ENCODE measurements around the gene GLT8D1.
A peak's percentile ranks its signal among the peaks of the same experiment; 100 is the strongest.

Gene GLT8D1

DNA sequence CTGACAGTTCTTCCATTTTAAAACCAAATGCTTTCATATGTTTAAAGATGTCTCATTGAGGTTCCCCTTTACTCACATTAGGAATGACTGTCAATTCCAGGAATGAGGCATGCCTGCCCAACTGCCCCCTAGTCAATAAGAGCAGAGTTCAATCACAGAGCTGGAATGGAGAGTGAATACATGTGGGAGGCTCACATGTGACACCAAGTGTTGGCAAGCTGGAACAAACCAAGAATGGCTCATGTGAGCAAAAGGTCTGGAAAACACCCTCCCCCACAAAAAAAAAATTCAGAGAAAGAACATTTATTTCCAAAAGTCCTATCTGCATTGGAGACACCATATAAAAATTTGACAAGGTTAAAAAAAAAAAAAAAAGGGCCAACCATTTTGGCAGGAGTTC, 23.6 kb downstream of the GLT8D1 start:
- peaks cover 2% of the 10 kb centered on the region; the same call in 1 of the 2 replicates for H3K4me1 ChIP-seq (ENCODE audit: control insufficient read depth, insufficient read depth, low read length)
- H3K4me3 ChIP-seq (ENCODE audit: low read depth, low read length): no peak overlapping the region
- H3K27ac ChIP-seq (ENCODE audit: extremely low read depth, low read depth, low read length): no peak overlapping the region
- CTCF ChIA-PET: interaction anchor here (0.7 kb wide), 1 partner anchor 12 kb away, joined by 3 read pairs; no protein-coding TSS in a partner anchor
- peaks cover 9 to 57% of the 10 kb centered on the region in 2 experiments for H3K36me3 ChIP-seq (ENCODE audit: control insufficient read depth in 2 of 2, insufficient read depth in 1 of 2, low read length in 2 of 2)
- POLR2A ChIA-PET: no interaction called here
- no peaks in the 10 kb centered on the region for H3K9me3 ChIP-seq (ENCODE audit: control insufficient read depth, insufficient read depth, low read depth, low read length)
- TF ChIP-seq ZNF654 (tag by site-specific recombination; IDR thresholded peaks at IDR 0.05; ENCODE audit: low read depth): peak; percentile 31; the same call in 1 of the 2 replicates
- TF ChIP-seq ZNF121 (tag by site-specific recombination; IDR thresholded peaks at IDR 0.05): no peak
- no peak for TF ChIP-seq ZNF658 (tag by site-specific recombination; IDR thresholded peaks at IDR 0.05)
- TF ChIP-seq, protein P1, sequence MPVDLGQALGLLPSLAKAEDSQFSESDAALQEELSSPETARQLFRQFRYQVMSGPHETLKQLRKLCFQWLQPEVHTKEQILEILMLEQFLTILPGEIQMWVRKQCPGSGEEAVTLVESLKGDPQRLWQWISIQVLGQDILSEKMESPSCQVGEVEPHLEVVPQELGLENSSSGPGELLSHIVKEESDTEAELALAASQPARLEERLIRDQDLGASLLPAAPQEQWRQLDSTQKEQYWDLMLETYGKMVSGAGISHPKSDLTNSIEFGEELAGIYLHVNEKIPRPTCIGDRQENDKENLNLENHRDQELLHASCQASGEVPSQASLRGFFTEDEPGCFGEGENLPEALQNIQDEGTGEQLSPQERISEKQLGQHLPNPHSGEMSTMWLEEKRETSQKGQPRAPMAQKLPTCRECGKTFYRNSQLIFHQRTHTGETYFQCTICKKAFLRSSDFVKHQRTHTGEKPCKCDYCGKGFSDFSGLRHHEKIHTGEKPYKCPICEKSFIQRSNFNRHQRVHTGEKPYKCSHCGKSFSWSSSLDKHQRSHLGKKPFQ (tag by site-specific recombination; IDR thresholded peaks at IDR 0.05): no peak
- TF ChIP-seq ZNF530 (tag by site-specific recombination; IDR thresholded peaks at IDR 0.05; ENCODE audit: low read depth): no peak
- no peak for TF ChIP-seq ZNF248 (tag by site-specific recombination; IDR thresholded peaks at IDR 0.05)
- no peak for TF ChIP-seq ZNF670 (tag by site-specific recombination; IDR thresholded peaks at IDR 0.05; ENCODE audit: low read depth)
- TF ChIP-seq, protein P2, sequence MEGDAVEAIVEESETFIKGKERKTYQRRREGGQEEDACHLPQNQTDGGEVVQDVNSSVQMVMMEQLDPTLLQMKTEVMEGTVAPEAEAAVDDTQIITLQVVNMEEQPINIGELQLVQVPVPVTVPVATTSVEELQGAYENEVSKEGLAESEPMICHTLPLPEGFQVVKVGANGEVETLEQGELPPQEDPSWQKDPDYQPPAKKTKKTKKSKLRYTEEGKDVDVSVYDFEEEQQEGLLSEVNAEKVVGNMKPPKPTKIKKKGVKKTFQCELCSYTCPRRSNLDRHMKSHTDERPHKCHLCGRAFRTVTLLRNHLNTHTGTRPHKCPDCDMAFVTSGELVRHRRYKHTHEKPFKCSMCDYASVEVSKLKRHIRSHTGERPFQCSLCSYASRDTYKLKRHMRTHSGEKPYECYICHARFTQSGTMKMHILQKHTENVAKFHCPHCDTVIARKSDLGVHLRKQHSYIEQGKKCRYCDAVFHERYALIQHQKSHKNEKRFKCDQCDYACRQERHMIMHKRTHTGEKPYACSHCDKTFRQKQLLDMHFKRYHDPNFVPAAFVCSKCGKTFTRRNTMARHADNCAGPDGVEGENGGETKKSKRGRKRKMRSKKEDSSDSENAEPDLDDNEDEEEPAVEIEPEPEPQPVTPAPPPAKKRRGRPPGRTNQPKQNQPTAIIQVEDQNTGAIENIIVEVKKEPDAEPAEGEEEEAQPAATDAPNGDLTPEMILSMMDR (tag by site-specific recombination; IDR thresholded peaks at IDR 0.05): 0 out of 2 replicates have a peak, but pooled peaks have one; percentile 25
- TF ChIP-seq, protein P3, sequence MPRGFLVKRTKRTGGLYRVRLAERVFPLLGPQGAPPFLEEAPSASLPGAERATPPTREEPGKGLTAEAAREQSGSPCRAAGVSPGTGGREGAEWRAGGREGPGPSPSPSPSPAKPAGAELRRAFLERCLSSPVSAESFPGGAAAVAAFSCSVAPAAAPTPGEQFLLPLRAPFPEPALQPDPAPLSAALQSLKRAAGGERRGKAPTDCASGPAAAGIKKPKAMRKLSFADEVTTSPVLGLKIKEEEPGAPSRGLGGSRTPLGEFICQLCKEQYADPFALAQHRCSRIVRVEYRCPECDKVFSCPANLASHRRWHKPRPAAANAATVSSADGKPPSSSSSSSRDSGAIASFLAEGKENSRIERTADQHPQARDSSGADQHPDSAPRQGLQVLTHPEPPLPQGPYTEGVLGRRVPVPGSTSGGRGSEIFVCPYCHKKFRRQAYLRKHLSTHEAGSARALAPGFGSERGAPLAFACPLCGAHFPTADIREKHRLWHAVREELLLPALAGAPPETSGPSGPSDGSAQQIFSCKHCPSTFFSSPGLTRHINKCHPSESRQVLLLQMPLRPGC (tag by site-specific recombination; IDR thresholded peaks at IDR 0.05): no peak
- no peak for TF ChIP-seq ZNF239 (tag by site-specific recombination; IDR thresholded peaks at IDR 0.05)
- no peak for TF ChIP-seq ZBTB17 (tag by site-specific recombination; IDR thresholded peaks at IDR 0.05)
- TF ChIP-seq, protein P4, sequence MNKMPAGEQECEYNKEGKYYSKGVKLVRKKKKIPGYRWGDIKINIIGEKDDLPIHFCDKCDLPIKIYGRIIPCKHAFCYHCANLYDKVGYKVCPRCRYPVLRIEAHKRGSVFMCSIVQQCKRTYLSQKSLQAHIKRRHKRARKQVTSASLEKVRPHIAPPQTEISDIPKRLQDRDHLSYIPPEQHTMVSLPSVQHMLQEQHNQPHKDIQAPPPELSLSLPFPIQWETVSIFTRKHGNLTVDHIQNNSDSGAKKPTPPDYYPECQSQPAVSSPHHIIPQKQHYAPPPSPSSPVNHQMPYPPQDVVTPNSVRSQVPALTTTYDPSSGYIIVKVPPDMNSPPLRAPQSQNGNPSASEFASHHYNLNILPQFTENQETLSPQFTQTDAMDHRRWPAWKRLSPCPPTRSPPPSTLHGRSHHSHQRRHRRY (tag by site-specific recombination; IDR thresholded peaks at IDR 0.05): no peak
- TF ChIP-seq, protein P5, sequence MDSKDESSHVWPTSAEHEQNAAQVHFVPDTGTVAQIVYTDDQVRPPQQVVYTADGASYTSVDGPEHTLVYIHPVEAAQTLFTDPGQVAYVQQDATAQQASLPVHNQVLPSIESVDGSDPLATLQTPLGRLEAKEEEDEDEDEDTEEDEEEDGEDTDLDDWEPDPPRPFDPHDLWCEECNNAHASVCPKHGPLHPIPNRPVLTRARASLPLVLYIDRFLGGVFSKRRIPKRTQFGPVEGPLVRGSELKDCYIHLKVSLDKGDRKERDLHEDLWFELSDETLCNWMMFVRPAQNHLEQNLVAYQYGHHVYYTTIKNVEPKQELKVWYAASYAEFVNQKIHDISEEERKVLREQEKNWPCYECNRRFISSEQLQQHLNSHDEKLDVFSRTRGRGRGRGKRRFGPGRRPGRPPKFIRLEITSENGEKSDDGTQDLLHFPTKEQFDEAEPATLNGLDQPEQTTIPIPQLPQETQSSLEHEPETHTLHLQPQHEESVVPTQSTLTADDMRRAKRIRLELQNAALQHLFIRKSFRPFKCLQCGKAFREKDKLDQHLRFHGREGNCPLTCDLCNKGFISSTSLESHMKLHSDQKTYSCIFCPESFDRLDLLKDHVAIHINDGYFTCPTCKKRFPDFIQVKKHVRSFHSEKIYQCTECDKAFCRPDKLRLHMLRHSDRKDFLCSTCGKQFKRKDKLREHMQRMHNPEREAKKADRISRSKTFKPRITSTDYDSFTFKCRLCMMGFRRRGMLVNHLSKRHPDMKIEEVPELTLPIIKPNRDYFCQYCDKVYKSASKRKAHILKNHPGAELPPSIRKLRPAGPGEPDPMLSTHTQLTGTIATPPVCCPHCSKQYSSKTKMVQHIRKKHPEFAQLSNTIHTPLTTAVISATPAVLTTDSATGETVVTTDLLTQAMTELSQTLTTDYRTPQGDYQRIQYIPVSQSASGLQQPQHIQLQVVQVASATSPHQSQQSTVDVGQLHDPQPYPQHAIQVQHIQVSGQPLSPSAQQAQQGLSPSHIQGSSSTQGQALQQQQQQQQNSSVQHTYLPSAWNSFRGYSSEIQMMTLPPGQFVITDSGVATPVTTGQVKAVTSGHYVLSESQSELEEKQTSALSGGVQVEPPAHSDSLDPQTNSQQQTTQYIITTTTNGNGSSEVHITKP (tag by site-specific recombination; IDR thresholded peaks at IDR 0.05): peak; percentile 76
- TF ChIP-seq GLIS1 (tag by site-specific recombination; IDR thresholded peaks at IDR 0.05): no peak
- TF ChIP-seq ZFHX2 (tag by site-specific recombination; conservative IDR thresholded peaks at IDR 0.05): 0 out of 2 replicates have a peak, but pooled peaks have one; percentile 18
- TF ChIP-seq ZNF324 (tag by site-specific recombination; IDR thresholded peaks at IDR 0.05): no peak
- peak; percentile 42; the same call in 1 of the 2 replicates for TF ChIP-seq ZNF335 (tag by site-specific recombination; conservative IDR thresholded peaks at IDR 0.05)
- no peak for TF ChIP-seq KLF9 (tag by site-specific recombination; IDR thresholded peaks at IDR 0.05; ENCODE audit: low read depth)
- TF ChIP-seq IKZF3 (tag by site-specific recombination; IDR thresholded peaks at IDR 0.05): no peak
- TF ChIP-seq, protein P6, sequence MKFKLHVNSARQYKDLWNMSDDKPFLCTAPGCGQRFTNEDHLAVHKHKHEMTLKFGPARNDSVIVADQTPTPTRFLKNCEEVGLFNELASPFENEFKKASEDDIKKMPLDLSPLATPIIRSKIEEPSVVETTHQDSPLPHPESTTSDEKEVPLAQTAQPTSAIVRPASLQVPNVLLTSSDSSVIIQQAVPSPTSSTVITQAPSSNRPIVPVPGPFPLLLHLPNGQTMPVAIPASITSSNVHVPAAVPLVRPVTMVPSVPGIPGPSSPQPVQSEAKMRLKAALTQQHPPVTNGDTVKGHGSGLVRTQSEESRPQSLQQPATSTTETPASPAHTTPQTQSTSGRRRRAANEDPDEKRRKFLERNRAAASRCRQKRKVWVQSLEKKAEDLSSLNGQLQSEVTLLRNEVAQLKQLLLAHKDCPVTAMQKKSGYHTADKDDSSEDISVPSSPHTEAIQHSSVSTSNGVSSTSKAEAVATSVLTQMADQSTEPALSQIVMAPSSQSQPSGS (tag by site-specific recombination; IDR thresholded peaks at IDR 0.05; ENCODE audit: low read depth): no peak
- TF ChIP-seq, protein P7, sequence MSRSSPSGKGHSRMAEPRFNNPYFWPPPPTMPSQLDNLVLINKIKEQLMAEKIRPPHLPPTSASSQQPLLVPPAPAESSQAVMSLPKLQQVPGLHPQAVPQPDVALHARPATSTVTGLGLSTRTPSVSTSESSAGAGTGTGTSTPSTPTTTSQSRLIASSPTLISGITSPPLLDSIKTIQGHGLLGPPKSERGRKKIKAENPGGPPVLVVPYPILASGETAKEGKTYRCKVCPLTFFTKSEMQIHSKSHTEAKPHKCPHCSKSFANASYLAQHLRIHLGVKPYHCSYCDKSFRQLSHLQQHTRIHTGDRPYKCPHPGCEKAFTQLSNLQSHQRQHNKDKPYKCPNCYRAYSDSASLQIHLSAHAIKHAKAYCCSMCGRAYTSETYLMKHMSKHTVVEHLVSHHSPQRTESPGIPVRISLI (tag by site-specific recombination; IDR thresholded peaks at IDR 0.05): 0 out of 2 replicates have a peak, but pooled peaks have one; percentile 56
